ENCODE data around the gene MS4A12. TPM values are rescaled to one million over a fixed set of nuclear protein-coding genes. Genes with fewer than 3 reads are reported as not detected.
"Not testable (repeated sequence)": the region's sequence is repeated elsewhere in the genome, so short reads cannot be mapped to it uniquely, and the experiment has no call there.

The MS4A12 gene, protein sequence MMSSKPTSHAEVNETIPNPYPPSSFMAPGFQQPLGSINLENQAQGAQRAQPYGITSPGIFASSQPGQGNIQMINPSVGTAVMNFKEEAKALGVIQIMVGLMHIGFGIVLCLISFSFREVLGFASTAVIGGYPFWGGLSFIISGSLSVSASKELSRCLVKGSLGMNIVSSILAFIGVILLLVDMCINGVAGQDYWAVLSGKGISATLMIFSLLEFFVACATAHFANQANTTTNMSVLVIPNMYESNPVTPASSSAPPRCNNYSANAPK
- total RNA-seq (not detected), polyA plus RNA-seq (not detected)
- long read RNA-seq, donor 1, result 0 reads
- long read RNA-seq, donor 2, result 0 reads
- long read RNA-seq, donor 3, result 0 reads

DNA sequence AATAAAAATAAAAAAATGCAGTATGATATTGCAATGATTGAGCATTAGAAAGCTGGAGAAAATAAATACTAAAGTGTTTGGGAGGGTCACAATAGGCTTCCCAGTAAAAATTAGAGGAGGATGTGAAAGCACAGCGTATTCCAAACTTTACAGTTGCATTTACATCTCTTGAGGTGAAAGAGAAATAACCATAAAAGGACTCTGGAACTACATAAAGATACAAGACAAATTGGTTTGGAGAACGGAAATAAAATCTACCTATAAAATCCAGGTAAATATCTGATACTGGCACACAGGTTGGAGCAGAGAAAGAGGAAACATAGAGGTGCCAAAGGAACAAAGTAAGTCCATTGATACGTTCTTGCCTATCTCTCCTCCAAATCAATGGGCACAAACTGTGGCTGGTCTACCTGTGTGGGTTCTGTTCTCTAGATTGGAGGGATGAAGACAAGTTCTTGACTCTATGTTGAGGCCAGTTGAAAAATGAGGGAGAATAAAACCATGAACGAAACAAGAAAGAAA lies at the start of gene MS4A12:
MS4A12 (plus strand) TSS at position 291 of the 522 bp plus-strand sequence. CDS start 4,541 bp downstream, outside the sequence.
- no peak for DNase-seq
- H3K4me1 ChIP-seq (ENCODE audit: insufficient read depth), result no peaks in the 10 kb centered on the region
- no peak within 1 kb of the TSS for H3K4me3 ChIP-seq
- no peak within 1 kb of the TSS for H3K27ac ChIP-seq
- no peaks in the 10 kb centered on the region for H3K36me3 ChIP-seq
- 66 to 79% (median 70%) methylated on average over 4 of the region's 4 CpGs for WGBS, 3 donors
- intact Hi-C loops (cut with DNase I), result no loop called here
- no peaks in the 10 kb centered on the region for H3K9me3 ChIP-seq
- H3K27me3 ChIP-seq, result no peaks in the 10 kb centered on the region
- TF ChIP-seq, protein P1, sequence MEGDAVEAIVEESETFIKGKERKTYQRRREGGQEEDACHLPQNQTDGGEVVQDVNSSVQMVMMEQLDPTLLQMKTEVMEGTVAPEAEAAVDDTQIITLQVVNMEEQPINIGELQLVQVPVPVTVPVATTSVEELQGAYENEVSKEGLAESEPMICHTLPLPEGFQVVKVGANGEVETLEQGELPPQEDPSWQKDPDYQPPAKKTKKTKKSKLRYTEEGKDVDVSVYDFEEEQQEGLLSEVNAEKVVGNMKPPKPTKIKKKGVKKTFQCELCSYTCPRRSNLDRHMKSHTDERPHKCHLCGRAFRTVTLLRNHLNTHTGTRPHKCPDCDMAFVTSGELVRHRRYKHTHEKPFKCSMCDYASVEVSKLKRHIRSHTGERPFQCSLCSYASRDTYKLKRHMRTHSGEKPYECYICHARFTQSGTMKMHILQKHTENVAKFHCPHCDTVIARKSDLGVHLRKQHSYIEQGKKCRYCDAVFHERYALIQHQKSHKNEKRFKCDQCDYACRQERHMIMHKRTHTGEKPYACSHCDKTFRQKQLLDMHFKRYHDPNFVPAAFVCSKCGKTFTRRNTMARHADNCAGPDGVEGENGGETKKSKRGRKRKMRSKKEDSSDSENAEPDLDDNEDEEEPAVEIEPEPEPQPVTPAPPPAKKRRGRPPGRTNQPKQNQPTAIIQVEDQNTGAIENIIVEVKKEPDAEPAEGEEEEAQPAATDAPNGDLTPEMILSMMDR (IDR thresholded peaks at IDR 0.05), result no peak
- TF ChIP-seq EP300 (IDR thresholded peaks at IDR 0.05) (no peak), POLR2A (IDR thresholded peaks at IDR 0.05) (no peak)

DNA sequence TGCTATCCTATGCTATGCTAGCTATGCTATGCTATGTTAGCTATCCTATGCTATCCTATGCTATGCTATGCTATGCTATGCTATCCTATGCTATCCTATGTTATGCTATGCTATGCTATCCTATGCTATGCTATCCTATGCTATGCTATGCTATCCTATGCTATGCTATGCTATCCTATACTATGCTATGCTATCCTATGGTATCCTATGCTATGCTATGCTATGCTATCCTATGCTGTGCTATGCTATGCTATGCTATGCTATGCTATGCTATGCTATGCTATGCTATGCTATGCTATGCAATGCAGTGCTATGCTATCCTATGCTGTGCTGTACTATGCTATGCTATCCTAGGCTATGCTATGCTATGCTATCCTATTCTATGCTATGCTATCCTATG lies 45.5 kb upstream of the MS4A12 start:
- Histone ChIP-seq H3K36me3 (no peaks in the 10 kb centered on the region), H3K4me1 (ENCODE audit: insufficient read depth) (no peaks in the 10 kb centered on the region), H3K27me3 (no peaks in the 10 kb centered on the region), H3K27ac (no peak overlapping the region), H3K4me3 (no peak overlapping the region), H3K9me3 (no peaks in the 10 kb centered on the region)
- DNase-seq, result no peak
- intact Hi-C loops (cut with DNase I), result no loop called here
- TF ChIP-seq POLR2A (IDR thresholded peaks at IDR 0.05), result no peak
- TF ChIP-seq EP300 (IDR thresholded peaks at IDR 0.05), result no peak
- TF ChIP-seq, protein P1 (IDR thresholded peaks at IDR 0.05), result no peak

DNA sequence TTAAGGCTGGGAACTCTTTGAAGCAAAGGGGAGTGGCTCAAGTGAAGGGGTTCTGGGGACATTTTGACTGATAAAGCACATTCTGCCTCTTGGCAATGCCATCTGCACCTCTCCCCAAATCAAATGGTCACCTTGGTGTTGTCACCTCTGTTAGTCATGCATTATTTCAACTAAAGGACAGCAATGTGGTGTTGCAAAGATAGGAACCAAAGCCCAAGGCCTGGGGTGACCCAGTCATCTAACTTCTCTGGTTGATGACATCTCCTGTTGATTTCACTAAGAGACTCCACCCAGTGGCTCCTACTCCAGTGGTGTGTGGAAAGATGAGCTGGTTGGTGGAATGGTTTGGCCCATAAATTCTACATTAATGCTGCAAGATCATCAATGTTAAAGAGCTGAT lies 44.7 kb upstream of the MS4A12 start:
- intact Hi-C loops (cut with DNase I), result no loop called here
- no peaks in the 10 kb centered on the region for H3K36me3 ChIP-seq
- no peaks in the 10 kb centered on the region for H3K27me3 ChIP-seq
- TF ChIP-seq EP300 (IDR thresholded peaks at IDR 0.05), result no peak
- TF ChIP-seq, protein P1 (IDR thresholded peaks at IDR 0.05), result no peak
- no peak for TF ChIP-seq POLR2A (IDR thresholded peaks at IDR 0.05)
- H3K27ac ChIP-seq, result no peak overlapping the region
- no peaks in the 10 kb centered on the region for H3K9me3 ChIP-seq
- DNase-seq, result no peak
- H3K4me3 ChIP-seq, result no peak overlapping the region
- H3K4me1 ChIP-seq (ENCODE audit: insufficient read depth), result no peaks in the 10 kb centered on the region

DNA sequence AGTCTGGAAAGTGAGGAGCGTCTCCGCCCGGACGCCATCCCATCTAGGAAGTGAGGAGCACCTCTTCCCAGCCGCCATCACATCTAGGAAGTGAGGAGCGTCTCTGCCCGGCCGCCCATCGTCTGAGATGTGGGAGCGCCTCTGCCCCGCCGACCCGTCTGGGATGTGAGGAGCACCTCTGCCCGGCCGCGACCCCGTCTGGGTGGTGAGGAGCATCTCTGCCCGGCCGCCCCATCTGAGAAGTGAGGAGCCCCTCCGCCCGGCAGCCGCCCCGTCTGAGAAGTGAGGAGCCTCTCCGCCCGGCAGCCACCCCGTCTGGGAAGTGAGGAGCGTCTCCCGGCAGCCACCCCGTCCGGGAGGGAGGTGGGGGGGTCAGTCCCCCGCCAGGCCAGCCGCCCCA lies 41.4 kb upstream of the MS4A12 start:
- DNase-seq; H3K27me3 ChIP-seq; H3K9me3 ChIP-seq; intact Hi-C loops (cut with DNase I); H3K36me3 ChIP-seq; H3K27ac ChIP-seq; H3K4me3 ChIP-seq; H3K4me1 ChIP-seq (ENCODE audit: insufficient read depth): not testable (repeated sequence)
- 95 to 96% methylated on average over 7 to 26 of the region's 32 CpGs; no CpG with 5 or more reads in 1 of the 3 donors for WGBS, 3 donors

DNA sequence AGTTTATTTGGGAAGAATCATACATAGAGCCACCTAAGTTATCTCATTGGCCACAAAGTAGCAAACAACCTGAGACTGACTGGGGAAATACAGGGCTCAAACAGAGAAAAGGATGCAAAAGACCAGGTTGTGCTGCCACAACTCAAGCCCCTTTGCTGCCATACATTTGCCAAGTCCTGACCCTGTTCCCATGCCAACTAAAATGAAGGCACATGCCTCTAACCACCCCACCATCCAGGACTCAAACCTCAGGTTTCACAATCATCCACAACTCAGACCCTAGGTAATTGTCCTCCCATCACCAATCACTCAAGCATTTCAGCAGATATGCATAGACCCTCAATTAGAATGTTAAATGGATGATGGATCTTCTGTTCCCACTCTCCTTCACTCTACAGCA lies 38.4 kb upstream of the MS4A12 start:
- Histone ChIP-seq H3K9me3 (no peaks in the 10 kb centered on the region), H3K36me3 (no peaks in the 10 kb centered on the region), H3K4me1 (ENCODE audit: insufficient read depth) (no peaks in the 10 kb centered on the region), H3K4me3 (no peak overlapping the region), H3K27me3 (no peaks in the 10 kb centered on the region), H3K27ac (no peak overlapping the region)
- intact Hi-C loops (cut with DNase I), result no loop called here
- DNase-seq, result no peak
- TF ChIP-seq POLR2A (IDR thresholded peaks at IDR 0.05) (no peak), EP300 (IDR thresholded peaks at IDR 0.05) (no peak)
- TF ChIP-seq, protein P1 (IDR thresholded peaks at IDR 0.05), result no peak
